GM19395 (cell line): ENCODE data around the gene BRPF1.

ENCODE experiments used
- ATAC-seq: cut with Tn5 transposase; IDR thresholded peaks from one replicate; pipeline ENCODE4 v1.9.1; 2021; ENCODE audit warnings: mild to moderate bottlenecking, moderate library complexity; ENCODE audit not compliant: unreplicated experiment

The BRPF1 gene

GRCh38 chr3:9703240-9703639 lies 28.3 kb upstream of the BRPF1 start:
- no peak for ATAC-seq

GRCh38 chr3:9703736-9704346 lies 27.7 kb upstream of the BRPF1 start, which contains the start of gene CPNE9:
CPNE9 (plus strand) TSS chr3:9703833; CDS start chr3:9703997, 164 bp downstream.
- no peak for ATAC-seq

GRCh38 chr3:9704347-9705322 lies 26.9 kb upstream of the BRPF1 start:
- ATAC-seq, result no peak

DNA sequence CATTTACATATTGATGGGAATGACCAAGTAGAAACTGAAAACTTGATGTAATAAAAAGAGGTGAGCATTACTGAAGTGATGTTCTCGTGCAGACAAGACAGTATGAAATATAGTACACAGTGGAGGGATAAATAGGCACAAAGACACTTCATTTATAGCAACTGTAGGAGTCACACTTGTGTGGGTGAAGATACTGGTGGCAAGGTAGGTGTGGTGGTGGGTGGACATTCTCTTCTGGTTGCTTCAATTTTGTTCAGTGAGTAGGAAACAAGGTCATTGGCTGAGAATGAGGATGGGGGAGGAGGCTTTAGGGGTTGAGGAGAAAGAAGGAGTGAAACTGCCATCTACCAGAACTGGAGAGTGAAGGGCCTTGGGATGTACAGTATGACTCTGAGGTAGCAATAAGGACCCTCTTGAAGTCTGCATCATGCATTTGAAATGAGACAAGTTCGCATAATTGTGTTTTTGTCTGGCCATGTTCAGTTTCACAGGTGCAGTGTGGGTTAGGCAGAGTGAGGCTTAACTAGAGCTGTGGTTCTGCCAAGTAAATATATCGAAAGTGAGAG lies 21.3 kb upstream of the BRPF1 start:
- no peak for ATAC-seq

DNA sequence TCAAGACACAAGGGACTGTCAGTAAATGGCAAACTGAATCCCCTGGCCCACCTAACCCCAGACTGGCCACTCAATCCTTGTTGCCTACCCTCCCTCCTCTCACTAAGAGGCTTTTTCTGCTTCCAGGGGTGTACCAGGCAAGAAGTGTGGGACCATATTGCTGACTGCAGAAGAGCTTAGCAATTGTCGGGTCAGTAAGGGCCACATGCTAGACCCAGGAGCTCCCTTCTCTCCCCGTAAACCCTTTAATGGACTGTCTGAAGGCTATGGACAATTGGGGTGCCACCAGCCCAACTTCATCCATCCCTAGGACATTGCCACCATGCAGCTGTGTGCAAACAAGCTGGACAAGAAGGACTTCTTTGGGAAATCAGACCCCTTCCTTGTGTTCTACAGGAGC lies 19.1 kb upstream of the BRPF1 start:
- no peak for ATAC-seq

DNA sequence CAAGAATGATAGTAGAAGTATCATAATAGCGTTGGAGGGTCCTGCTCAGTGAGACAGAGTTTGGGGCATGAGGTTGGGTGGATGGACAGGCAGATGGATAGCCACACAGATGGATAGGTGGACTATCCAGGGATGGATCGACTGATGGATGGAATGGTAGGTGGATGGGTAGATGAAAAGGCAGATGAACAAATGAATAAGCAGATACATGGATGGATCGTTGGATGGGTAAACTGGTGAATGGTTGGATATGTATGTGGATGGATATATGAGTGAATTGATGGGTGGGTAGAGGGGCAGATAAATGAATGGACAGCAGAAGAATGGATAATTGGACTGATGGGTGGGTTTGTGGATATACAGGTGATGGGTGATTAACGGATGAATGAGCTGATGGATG lies 18.4 kb upstream of the BRPF1 start:
- ATAC-seq, result no peak

DNA sequence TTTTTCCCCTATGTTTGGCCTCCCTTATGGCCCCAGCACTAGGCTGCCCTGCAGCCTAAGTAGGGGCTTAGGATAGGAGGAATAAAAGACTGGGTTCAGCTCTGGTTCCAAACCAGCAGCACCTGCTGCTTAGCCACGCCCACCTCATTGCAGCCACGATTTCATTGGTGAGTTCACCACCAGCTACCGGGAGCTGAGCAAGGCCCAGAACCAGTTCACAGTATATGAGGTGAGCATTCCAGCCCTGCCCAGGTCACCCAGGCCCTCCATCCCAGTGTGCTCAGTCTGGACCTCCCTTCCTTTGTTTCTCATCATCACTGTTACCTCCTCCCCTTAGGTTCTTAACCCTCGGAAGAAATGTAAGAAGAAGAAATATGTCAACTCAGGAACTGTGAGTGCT lies 16.4 kb upstream of the BRPF1 start:
- ATAC-seq, result no peak

DNA sequence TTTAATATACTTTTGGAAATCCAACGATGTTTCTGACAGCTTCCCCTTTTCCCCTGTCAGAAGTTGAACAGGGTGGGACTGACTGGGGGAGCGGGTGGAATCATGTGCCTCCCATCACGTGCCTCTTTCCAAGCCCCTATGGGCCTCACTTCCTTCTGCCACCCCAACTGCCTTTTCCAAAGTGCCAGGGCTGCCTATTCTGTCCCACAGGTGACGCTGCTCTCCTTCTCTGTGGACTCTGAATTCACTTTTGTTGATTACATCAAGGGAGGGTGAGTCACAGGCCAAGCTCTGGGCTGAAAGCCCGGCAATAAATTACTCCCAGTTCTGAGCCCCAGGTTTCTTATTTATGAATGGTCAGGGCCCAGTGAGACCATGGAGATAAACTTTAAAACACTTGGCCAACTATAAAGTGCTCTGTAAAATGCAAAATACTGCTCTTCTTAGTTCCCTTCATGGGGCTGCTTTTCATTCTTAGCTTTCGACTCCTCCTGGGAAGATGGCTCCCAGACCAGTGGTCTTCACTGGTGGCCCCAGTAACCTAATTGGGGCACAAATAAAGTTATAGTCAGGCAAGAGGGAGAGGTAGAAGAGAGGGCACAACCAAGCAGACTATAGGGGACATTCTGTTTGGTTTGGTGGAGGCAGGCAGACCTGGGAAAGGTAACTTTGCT lies 15.6 kb upstream of the BRPF1 start:
- no peak for ATAC-seq

- ATAC-seq, result no peak
These were observed 14.6 kb upstream of the BRPF1 start for GRCh38 chr3:9716801-9717555.

DNA sequence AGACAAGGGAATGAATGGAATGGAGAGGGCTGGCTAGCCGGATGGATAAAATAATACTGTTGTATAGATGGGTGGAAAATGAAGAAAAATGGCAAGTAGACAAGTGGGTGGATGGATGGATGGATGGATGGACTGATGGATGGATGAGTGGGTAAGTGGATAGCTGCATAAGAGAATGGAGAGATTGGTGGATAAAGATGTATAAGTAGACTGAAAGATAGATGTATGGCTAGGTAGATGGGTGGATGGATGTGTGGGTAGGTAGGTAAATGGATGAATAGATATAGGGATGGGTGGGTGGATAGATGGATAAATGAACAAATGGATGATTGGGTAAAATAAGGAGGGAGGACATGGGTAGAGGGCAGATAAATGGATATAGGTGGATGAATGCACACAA lies 14.0 kb upstream of the BRPF1 start:
- no peak for ATAC-seq

- no peak for ATAC-seq
These were observed 13.4 kb upstream of the BRPF1 start for GRCh38 chr3:9718118-9718517.

GRCh38 chr3:9721015-9721699 lies 10.4 kb upstream of the BRPF1 start:
- no peak for ATAC-seq

- ATAC-seq, result no peak
These were observed 9.9 kb upstream of the BRPF1 start for GRCh38 chr3:9721700-9722060.

DNA sequence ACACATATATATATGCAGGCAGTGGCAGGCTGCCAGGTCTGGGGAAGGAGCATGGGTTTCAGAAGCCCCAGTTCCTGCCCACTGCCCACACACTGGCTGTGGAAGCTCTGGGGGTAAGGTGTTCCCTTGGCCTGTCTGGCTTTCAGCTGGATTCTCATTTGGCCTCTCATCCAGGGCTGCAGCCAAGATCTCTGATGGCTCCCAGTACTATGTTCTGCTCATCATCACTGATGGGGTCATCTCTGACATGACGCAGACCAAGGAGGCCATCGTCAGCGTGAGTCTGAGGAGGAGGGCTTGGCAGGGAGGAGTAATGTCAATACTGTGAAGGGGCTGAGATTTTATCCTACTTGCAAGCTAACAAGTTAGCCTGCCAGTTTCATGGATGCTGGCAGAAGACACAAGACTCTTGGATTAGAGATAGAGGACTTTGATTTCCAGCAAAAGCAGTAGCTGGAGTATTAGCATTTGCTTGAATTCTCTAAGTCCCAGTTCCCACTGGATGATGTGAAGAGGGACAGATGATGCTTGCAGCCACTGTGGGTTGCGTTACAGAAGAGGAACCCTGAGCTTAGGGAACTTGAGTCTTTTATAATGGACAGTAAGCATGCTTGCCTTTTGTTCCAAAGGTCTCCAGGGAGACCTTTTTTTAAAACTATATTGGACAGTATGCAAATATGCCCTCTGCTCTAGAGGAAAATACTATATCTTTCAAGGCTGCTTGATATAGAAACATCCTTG lies 5.6 kb upstream of the BRPF1 start:
- no peak for ATAC-seq

DNA sequence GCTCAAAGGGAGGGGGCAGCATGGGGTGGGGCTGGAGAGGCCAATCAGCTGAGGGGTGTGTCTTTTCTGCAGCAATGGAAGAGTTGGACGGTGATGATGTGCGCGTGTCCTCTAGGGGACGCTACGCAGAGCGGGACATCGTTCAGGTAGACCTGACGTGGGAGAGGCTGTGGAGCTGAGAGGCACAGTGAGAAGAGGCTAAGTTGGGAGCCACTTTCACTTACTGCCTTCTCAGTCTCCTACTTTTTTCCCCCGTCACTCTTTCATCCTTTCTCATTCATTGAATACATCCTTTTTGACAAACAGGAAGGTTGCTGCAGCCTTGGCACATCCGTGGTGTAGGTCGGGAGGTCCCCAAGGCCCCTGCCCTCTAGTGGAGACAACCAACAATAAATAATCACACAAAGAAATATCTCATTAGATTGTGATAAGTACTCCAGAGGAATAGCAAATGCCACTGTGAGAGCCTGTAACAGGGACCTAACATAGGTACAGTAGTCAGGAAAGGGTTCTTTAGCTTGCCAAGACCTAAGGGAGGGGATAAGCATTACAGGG lies 4.4 kb upstream of the BRPF1 start:
- ATAC-seq, result no peak

DNA sequence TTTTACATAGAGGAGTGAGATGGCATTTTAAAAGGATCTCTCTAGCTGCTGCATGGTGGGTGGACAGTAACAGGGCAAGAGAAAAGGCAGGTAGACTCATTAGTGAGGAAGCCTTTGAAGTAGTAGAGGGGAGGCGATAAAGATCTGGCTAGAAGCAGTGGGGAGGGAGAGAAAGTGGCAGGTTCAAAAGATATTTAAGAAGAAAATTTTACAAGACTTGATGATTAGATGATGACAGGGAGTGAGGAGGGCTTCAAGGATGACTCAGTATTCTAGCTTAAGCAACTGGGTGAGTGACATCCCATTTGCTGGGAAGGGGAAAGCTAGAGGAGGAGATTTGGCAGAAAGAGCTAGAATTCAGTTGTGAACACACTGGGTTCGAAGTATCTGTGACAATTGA lies 3.8 kb upstream of the BRPF1 start:
- no peak for ATAC-seq

DNA sequence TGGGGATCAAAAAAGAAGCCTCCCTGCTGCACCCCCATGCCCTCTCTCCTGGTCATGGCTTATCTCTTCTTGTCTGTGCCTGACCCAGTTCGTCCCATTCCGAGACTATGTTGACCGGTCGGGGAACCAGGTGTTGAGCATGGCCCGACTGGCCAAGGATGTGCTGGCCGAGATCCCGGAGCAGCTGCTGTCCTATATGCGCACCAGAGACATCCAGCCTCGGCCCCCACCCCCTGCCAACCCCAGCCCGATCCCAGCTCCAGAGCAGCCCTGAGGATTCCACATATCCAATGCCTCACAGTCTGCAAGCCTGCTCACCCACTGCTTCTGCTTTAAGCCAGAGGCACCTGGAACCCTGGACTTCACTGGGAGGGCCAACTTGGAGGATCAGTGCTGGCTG lies 2.1 kb upstream of the BRPF1 start:
- no peak for ATAC-seq

DNA sequence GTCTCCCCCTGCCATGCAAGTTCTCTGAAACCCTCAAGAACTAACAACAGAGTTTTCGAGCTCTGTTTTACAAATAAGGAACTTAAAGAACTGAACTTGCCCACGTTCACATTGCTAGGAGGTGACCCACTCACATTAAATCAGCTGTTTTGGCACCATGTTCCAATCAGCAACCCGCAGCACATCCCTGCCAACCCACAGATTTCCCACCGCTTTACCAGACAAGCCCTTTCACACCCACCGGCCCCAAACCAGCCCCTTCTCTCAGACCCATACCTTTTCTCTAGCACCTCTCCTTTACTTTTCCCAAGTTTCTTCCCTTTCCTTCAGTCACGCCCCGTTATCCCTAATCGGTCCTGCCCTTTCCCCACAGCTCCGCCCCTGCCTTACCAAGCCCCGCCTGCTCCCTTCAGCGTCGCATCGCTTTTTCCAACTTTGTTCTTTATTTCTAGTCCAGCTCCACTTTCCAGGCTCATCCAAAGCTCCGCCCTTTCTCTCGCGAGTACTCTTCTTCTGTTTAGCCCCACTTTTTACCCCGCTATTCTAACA lies 804 bp upstream of the BRPF1 start:
- ATAC-seq, result peak; percentile 60
